B cell (primary cell): ENCODE measurements around the gene FIBCD1. TPM values are rescaled to one million over a fixed set of nuclear protein-coding genes. Genes with fewer than 3 reads are reported as not detected.

Experiments
- ATAC-seq: fragments of 200-7000 bp; cut with Tn5 transposase; one replicate; pipeline ENCODE4 v1.10.0; 2021; ENCODE audit warnings: low read depth, mild to moderate bottlenecking, moderate number of reproducible peaks, moderate library complexity
- CTCF ChIA-PET: fragments of 350-600 bp; sonication (Branson Sonifier 250); formaldehyde crosslinking; loops from one replicate; lab custom pipeline; 2021; ENCODE audit warnings: antibody characterized with exemption, inconsistent platforms; lab: Charles Lee
- POLR2A ChIA-PET: fragments of 350-600 bp; sonication (Branson Sonifier 250); formaldehyde crosslinking; loops from one replicate; lab custom pipeline; 2021; ENCODE audit warnings: antibody characterized with exemption; lab: Charles Lee
- DNase-seq: peaks from one replicate; pipeline ENCODE4 v3.0.0; 2013
- H2AFZ ChIP-seq: 2 replicates; pipeline ENCODE4 v1.6.1; 2012; ENCODE audit warnings: mild to moderate bottlenecking, low read depth, low read length; ENCODE audit not compliant: insufficient read depth, poor library complexity, severe bottlenecking
- H3K27ac ChIP-seq, 2 donors: 1 replicate in 1 of 2; 2 replicates in 1 of 2; pipeline ENCODE4 v1.5.1; 2012 to 2013; ENCODE audit warnings: low read length in 2 of 2, mild to moderate bottlenecking in 2 of 2, moderate library complexity in 1 of 2
- H3K27me3 ChIP-seq, 4 experiments: fragments of 200-600 bp in 1 of 4; sonication (generic) in 1 of 4; replicated peaks in 1 of 4; 1 replicate in 2 of 4; 2 replicates in 2 of 4; pipeline versions ENCODE4 v1.6.1 to v1.7.0; 2013 to 2016; ENCODE audit warnings: low read length in 3 of 4, mild to moderate bottlenecking in 2 of 4, mixed read lengths in 1 of 4, moderate library complexity in 1 of 4; ENCODE audit not compliant: insufficient read depth in 4 of 4, control insufficient read depth in 3 of 4; ENCODE audit errors: control extremely low read depth in 1 of 4
- H3K36me3 ChIP-seq, 2 experiments: replicated peaks in 1 of 2; 1 replicate in 1 of 2; 2 replicates in 1 of 2; pipeline versions ENCODE4 v1.6.1 to v1.7.1; 2013; ENCODE audit warnings: low read length in 1 of 2; ENCODE audit not compliant: insufficient read depth in 2 of 2, control insufficient read depth in 1 of 2; ENCODE audit errors: control extremely low read depth in 1 of 2, extremely low read depth in 1 of 2
- H3K4me1 ChIP-seq, 2 donors: fragments of 200-600 bp in 1 of 2; sonication (generic) in 1 of 2; 1 replicate in 1 of 2; 2 replicates in 1 of 2; pipeline versions ENCODE4 v1.5.1 to v1.6.1; 2013 to 2017; ENCODE audit warnings: low read length in 2 of 2; ENCODE audit not compliant: control insufficient read depth in 2 of 2, insufficient read depth in 2 of 2
- H3K4me2 ChIP-seq: replicated peaks from 2 replicates; pipeline ENCODE3; 2012; ENCODE audit warnings: mild to moderate bottlenecking, low read depth, low read length; ENCODE audit not compliant: poor library complexity, severe bottlenecking
- H3K4me3 ChIP-seq, 5 experiments: fragments of 200-600 bp in 1 of 5; sonication (generic) in 1 of 5; 1 replicate in 3 of 5; 2 replicates in 2 of 5; pipeline versions ENCODE4 v1.5.1 to v1.7.0; 2011 to 2016; ENCODE audit warnings: low read length in 4 of 5, mild to moderate bottlenecking in 4 of 5, low read depth in 2 of 5, control low read depth in 1 of 5, moderate library complexity in 1 of 5; ENCODE audit not compliant: insufficient read depth in 1 of 5; ENCODE audit errors: control extremely low read depth in 1 of 5, extremely low read depth in 1 of 5
- H3K79me2 ChIP-seq: fragments of 200-600 bp; sonication (generic); one replicate; pipeline ENCODE4 v1.6.0; 2016; ENCODE audit warnings: low read length; ENCODE audit not compliant: control insufficient read depth, insufficient read depth
- H3K9ac ChIP-seq: fragments of 200-600 bp; sonication (generic); 2 replicates; pipeline ENCODE4 v1.6.1; 2017; ENCODE audit warnings: mild to moderate bottlenecking, low read length, moderate library complexity
- H3K9me3 ChIP-seq, 3 donors: one replicate each; pipeline versions ENCODE4 v1.6.1 to v1.7.1; 2013; ENCODE audit warnings: low read length in 2 of 3; ENCODE audit not compliant: control insufficient read depth in 2 of 3, insufficient read depth in 1 of 3; ENCODE audit errors: control extremely low read depth in 1 of 3
- H4K20me1 ChIP-seq: 2 replicates; pipeline ENCODE4 v1.6.0; 2012; ENCODE audit warnings: mild to moderate bottlenecking, low read length; ENCODE audit not compliant: insufficient read depth, control insufficient read depth, poor library complexity, severe bottlenecking
- H3K27ac Mint-ChIP-seq: one replicate; pipeline ENCODE4 v1.8.0; 2021; ENCODE audit warnings: mixed read lengths
- H3K27me3 Mint-ChIP-seq: one replicate; pipeline ENCODE4 v1.8.0; 2021; ENCODE audit warnings: mixed read lengths
- H3K4me1 Mint-ChIP-seq: one replicate; pipeline ENCODE4 v1.8.0; 2021; ENCODE audit warnings: mixed read lengths
- H3K4me3 Mint-ChIP-seq: one replicate; pipeline ENCODE4 v1.8.0; 2021; ENCODE audit warnings: mixed read lengths
- H3K9me3 Mint-ChIP-seq: one replicate; pipeline ENCODE4 v1.8.0; 2022; ENCODE audit warnings: mixed read lengths; ENCODE audit not compliant: insufficient read depth
- CTCF ChIP-seq: fragments of 200-600 bp; IDR thresholded peaks from one replicate; pipeline ENCODE4 v1.8.0; 2022; ENCODE audit warnings: antibody characterized with exemption, mild to moderate bottlenecking
- EZH2 ChIP-seq: IDR thresholded peaks from 2 replicates; pipeline ENCODE4 v1.6.1; 2012; ENCODE audit warnings: borderline replicate concordance, low read depth, mild to moderate bottlenecking, moderate library complexity, low read length; ENCODE audit not compliant: insufficient read depth, poor library complexity, severe bottlenecking
- WGBS: methylation state at CpG from one replicate; pipeline ENCODE4 v1.1.5; 2013; ENCODE audit warnings: missing lambda C conversion rate; ENCODE audit not compliant: insufficient coverage; 5-methylcytosine and 5-hydroxymethylcytosine counted together
- intact Hi-C: fragments of 100-400 bp; cut with micrococcal nuclease; formaldehyde crosslinking; loops from one replicate; pipeline ENCODE4 v1.10.0; 2022
- polyA plus RNA-seq: library from polyadenylated mRNA; depleted of rRNA; stranded (reverse); fragments of >200 nt; gene quantifications from 2 replicates; pipeline ENCODE4 v1.2.3, GENCODE V29; 2012
- total RNA-seq, 2 donors: library from RNA; stranded (reverse); fragments of 120-200 nt in 1 of 2; gene quantifications; 1 replicate in 1 of 2; 2 replicates in 1 of 2; pipeline versions ENCODE4 v1.2.3 to v1.2.4, GENCODE V29; 2013 to 2022

FIBCD1 gene
- total and polyA plus RNA-seq, 2 donors (not counting 1 experiment from before 2014, with no cell fraction given) = not detected

DNA sequence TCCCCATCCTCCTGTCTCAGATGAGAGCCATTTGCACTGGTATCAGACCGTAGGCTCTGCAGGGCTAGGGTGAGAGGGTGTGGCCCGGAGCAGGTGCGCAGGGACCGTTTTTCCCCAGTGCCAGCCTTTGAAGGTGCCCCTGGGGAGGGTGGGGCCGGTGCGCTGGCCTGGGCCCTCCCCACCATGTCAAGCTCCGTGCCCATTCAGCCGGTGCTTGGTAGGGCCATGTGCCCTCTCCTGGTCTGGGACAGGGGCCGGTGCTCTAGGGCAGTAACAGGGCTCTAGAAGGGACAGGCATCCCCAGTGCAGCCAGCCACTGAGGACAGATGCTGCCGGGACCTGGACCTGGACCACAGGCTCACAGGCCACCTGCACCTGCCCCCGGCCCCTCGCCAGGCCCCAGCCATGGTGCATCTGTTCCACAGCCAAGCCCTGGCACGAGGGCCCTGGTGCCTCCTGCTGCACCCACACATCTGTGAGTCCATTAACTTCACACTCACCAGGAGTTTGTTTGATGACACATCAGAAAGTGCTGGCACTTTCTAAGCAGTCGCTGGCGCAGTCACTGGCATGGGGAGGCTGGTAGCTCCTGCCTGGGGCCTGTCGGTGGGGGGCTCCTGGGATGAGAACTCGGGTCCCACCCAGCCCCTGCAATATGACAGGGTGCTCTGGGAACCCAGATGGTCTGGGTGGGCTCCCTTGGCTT lies 37.4 kb downstream of the FIBCD1 start:
- WGBS = 85% methylated on average over 17 of the region's 17 CpGs
- Histone ChIP-seq H3K27me3 (peaks cover 0 to 8% (median 0%) of the 10 kb centered on the region in 4 experiments), H3K9me3 (peaks cover 0 to 8% (median 0%) of the 10 kb centered on the region in 3 donors), H3K9ac (no peak overlapping the region), H3K4me2 (no peak overlapping the region), H3K4me3 (no peak overlapping the region), H2AFZ (no peak overlapping the region), H3K79me2 (no peaks in the 10 kb centered on the region), H3K36me3 (no peaks in the 10 kb centered on the region), H3K4me1 (no peaks in the 10 kb centered on the region), H3K27ac (no peak overlapping the region), H4K20me1 (no peaks in the 10 kb centered on the region)
- Mint-ChIP-seq H3K27me3 (no peaks in the 10 kb centered on the region), H3K4me3 (no peak overlapping the region), H3K9me3 (no peaks in the 10 kb centered on the region), H3K27ac (no peak overlapping the region), H3K4me1 (no peaks in the 10 kb centered on the region)
- TF ChIP-seq EZH2 (no peak), CTCF (no peak)
- DNase-seq (no peak), ATAC-seq (no peak)
- CTCF ChIA-PET = no interaction called here
- intact Hi-C loops = no loop called here
- POLR2A ChIA-PET = no interaction called here

GRCh38 chr9:130900701-130901497 lies 38.1 kb downstream of the FIBCD1 start:
- Histone ChIP-seq H3K79me2 (no peaks in the 10 kb centered on the region), H3K9me3 (peaks cover 0 to 8% (median 0%) of the 10 kb centered on the region in 3 donors), H3K4me2 (no peak overlapping the region), H3K27me3 (peaks cover 0 to 8% (median 0%) of the 10 kb centered on the region in 4 experiments), H3K4me3 (no peak overlapping the region), H3K9ac (no peak overlapping the region), H3K27ac (no peak overlapping the region), H3K36me3 (no peaks in the 10 kb centered on the region), H4K20me1 (no peaks in the 10 kb centered on the region), H3K4me1 (no peaks in the 10 kb centered on the region), H2AFZ (no peak overlapping the region)
- TF ChIP-seq EZH2 (no peak), CTCF (no peak)
- intact Hi-C loops = no loop called here
- H3K9me3 Mint-ChIP-seq = no peaks in the 10 kb centered on the region
- DNase-seq (no peak), ATAC-seq (no peak)
- no peaks in the 10 kb centered on the region for H3K27me3 Mint-ChIP-seq
- no peak overlapping the region for H3K4me3 Mint-ChIP-seq
- H3K4me1 Mint-ChIP-seq = no peaks in the 10 kb centered on the region
- ChIA-PET CTCF (no interaction called here), POLR2A (no interaction called here)
- H3K27ac Mint-ChIP-seq = no peak overlapping the region
- WGBS = 76% methylated on average over 10 of the region's 17 CpGs
